ENCODE data around the gene MRPL32.
A peak's percentile ranks its signal among the peaks of the same experiment; 100 is the strongest.
"Not testable (repeated sequence)": the region's sequence is repeated elsewhere in the genome, so short reads cannot be mapped to it uniquely, and the experiment has no call there.

The MRPL32 gene

GRCh38 chr7:42931834-42932651 is at the start of gene MRPL32, which contains the start of gene PSMA2:
TSS of gene MRPL32 (plus strand) at chr7:42932376. CDS start at chr7:42932387, 11 bp downstream.
TSS of gene PSMA2 (minus strand) at chr7:42932174. CDS start at chr7:42932158, 16 bp downstream.
- DNase-seq = peak; percentile 98

GRCh38 chr7:42883950-42884349 is 48.2 kb upstream of the MRPL32 start:
- peak; percentile 60 for DNase-seq

GRCh38 chr7:42885183-42885582 is 47.0 kb upstream of the MRPL32 start:
- not testable (repeated sequence) for DNase-seq

DNA sequence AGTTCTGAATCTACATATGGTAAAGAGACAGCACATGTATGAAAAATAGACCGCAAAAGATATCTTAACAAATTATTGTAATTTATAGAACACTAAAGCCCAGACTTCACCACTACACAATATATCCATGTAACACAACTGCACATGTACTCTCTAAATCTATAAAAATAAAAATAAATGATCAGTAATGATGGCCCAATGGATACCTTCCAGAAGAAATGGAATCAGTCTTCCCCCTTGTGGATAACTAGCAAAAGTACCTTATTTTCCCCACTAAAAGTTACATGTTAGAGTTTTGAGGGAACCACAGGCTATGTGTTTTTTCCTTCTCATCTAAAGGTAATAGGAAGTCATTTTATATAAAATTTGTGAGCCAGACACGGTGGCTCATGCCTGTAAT is 46.0 kb upstream of the MRPL32 start:
- DNase-seq = no peak

DNA sequence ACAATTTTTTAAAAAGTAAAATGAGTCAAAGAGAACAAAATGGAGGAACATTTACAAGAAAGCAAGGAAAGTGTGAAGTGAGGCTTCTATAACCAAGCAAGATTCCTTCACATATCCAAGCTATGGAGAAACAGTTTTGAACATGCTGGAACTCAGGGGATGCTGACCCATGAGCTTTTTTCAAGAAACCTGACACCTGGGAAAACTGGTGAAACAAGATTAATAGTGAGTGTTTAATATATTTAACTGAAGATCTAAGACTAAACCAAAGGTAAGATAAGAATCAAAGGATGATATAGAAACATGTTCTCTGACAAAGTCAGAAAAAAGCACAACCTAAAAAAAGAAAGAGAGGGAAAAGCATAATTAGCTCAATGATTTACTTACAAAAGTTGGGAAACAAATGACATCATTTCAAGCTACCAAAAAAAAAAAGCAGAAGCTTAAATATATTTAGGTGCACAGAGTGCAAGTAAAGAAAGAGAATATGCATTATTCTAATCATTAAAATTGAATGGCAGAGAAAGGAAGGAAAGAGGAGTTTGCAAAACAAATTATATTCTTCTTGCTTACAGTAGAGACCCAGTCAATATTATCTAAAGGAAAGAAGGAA is 45.2 kb upstream of the MRPL32 start:
- no peak for DNase-seq

- DNase-seq = peak; percentile 35
Measured at GRCh38 chr7:42893346-42894240, 38.6 kb upstream of the MRPL32 start.

DNA sequence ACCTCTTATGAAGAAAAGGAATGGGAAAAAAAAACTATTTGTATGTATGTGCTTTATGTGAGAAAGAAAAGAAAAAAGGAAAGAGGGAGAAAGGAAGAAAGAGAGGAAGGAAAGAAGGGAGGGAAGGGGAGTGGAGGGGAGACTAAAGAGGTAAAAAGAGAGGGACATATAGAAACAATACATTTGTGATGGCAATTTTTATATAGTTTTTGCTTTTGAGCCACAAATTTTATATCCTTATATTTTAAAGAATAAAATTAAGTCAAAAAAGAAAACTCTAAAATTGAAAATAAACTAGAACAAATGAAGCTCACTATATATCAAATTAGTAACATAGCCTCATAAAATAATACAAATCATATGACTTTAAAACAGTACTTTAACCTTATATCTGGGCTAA is 31.3 kb upstream of the MRPL32 start:
- no peak for DNase-seq

DNA sequence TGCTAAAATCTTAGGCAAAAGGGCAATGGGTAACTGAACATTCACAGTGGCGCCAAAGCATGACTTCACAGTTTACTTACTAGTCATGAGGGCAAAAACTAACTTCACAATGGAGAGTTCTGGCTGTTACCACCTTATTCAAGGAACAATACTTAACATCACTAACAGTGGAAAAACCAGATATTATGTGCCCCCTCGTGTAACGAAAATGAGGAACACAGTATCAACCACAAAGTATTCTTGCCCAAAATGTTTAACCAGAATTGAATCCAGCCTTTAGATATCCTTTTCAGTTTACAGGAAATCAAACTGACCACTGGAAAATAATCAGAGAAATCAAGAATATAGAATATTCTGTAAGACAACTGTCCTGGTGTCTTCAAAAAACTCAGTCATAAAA is 29.8 kb upstream of the MRPL32 start:
- no peak for DNase-seq

DNA sequence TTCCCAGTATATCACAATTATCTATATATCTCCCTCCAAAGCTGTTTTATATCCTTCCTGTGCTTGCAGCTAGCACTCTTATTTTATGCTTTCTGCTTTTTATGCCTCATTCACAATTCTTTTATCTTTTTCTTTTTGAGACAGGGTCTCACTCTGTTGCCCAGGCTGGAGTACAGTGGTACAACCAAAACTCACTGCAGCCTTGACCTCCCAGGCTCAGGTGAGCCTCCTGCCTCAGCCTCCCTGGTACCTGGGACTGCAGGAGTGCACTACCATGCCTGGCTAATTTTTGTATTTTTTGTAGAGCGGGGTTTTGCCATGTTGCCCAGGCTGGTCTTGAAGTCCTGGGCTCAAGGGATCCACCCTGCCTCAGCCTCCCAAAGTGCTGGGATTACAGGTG is 26.0 kb upstream of the MRPL32 start:
- no peak for DNase-seq

DNA sequence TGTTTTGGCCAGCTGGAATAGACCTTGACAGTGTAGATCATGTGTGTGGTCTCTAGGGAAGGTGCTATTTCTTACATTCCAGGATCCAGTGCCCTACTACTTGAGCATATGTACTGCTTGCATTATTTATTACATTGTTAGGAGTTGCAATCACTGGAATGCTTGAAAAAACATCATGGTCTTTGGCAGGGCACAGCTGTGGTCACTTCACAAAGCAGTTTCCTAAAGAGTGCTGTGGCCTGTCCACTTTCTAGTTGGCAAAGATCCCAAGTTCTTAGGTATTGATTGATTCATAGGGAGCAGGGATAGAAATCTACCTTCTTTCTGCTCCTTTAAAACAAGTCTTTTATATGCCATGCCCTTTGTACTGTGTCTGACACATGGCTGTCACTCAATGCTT is 24.9 kb upstream of the MRPL32 start:
- DNase-seq = no peak

- DNase-seq = no peak
Measured at GRCh38 chr7:42910306-42910705, 21.9 kb upstream of the MRPL32 start.

DNA sequence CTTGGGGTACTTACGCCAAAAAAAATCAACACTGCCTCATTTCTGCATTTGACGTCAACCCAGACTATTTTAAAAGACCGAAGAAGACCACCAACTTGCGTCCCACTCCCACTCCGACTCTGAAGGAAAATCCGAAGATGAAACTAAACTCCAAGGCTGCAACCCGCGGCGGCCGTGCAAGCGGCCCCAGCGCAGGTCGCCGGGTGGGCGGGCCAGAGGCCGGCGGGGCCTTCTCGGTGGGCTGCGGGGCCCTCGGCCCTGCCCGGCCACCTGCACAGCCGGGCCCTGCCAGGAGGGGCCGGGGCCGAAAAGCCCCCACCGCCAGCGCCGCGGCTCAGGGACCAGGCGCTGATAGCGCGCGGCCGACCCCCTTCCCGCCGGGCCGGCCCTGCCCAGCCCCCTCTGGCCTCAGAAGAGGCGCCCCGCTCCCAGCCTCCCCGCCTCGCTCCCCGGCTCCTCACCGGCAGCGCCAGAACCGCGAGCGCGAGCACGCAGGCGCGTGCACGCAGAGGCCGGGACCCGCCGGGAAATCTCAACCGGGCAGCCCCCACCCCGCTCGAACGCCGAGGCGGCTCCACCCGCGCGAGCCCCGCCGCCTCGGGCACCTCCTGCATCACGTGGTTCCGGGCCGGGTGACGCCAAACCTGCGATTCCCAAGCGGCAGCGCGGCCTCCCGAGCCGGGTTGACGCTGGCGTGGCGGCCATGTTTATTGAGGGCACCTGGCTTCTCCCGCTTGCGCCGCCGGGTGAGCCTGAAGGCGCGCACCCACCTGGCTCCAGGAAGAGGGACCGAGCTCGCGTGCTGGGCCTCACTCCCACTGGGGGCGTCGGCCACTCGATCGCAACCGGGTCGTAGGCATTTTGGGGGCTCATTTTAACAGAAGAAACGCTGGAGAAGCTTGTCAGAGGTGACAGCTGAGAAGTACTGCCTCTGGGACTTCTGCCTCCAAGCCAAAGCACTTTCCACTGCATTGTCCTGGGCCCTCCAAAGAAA is 20.4 kb upstream of the MRPL32 start, which contains the start of gene C7orf25:
Gene C7orf25, minus strand, starts transcription at position 617 of the 994 bp plus-strand sequence. CDS start 1,170 bp downstream, outside the sequence.
- DNase-seq = peak; percentile 95

GRCh38 chr7:42913591-42913990 is 18.6 kb upstream of the MRPL32 start:
- DNase-seq = no peak

DNA sequence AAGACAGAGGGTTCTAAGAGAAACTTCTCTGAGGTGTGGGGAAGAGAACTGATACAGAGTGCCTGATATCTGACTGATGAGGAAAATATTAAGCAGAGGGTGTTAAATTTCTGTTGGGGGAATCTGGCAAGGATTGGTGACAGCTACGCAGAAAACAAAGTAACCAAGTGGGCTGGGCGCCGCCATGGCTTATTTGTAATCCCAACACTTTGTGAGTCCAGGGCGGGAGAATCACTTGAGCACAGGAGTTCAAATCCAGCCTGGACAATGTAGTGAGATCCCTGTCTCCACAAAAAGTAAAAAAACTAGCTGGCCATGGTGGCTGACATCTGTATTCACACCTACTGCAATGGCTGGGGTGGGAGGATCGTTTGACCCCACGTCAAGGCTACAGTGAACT is 18.2 kb upstream of the MRPL32 start:
- no peak for DNase-seq

GRCh38 chr7:42914421-42915045 is 17.6 kb upstream of the MRPL32 start:
- no peak for DNase-seq

DNA sequence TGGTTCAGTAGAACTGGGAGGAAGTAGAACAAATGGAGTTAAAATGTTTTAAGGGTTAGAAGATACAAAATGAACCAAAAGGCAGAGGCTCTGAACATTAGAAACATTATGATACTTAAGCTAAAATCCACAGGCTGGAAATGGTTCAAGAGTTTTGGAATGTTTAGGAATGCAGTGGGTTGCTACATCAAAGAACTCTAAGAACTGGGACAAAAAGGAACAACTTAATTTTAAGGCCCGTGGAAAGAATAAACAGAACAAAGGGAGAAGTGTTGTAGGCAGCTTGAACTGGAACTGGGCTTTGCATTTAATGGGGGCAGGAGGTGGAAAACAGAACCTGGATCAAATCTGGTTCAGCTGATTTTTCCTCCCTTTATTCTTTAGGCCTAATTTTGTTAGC is 16.8 kb upstream of the MRPL32 start:
- DNase-seq = no peak

DNA sequence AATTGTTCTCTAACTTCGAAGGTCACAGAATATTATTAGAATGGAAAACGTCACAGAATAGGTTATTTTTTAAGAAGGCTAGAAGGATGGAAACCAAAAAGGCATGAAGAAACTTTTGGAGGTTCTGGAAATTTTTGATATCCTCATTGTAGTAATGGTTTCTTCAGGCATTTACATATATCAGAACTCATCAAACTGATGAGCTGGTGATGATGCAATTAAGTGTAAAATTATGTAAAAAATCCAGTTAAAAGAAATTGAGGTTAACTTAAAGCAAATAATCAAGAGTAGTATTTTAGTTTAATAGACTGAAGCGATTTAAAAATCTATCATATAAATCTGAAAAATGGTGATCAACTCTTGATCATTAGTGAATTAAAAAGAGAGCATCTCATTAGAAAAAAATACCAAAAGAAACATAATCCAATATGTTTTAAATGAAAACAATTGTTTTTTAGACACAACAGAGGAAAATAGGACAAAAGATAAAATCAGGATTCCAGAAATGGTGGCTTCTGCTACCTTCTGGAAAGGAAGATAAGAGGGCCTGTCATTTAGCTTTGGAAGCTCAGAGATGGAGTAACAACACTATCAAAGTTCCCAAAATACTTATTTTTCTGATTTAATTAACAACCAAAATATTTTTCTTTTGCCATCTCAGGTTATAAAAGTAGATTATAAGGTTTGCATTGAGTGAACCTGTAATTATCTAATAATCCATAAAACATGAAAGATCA is 10.0 kb upstream of the MRPL32 start:
- no peak for DNase-seq

DNA sequence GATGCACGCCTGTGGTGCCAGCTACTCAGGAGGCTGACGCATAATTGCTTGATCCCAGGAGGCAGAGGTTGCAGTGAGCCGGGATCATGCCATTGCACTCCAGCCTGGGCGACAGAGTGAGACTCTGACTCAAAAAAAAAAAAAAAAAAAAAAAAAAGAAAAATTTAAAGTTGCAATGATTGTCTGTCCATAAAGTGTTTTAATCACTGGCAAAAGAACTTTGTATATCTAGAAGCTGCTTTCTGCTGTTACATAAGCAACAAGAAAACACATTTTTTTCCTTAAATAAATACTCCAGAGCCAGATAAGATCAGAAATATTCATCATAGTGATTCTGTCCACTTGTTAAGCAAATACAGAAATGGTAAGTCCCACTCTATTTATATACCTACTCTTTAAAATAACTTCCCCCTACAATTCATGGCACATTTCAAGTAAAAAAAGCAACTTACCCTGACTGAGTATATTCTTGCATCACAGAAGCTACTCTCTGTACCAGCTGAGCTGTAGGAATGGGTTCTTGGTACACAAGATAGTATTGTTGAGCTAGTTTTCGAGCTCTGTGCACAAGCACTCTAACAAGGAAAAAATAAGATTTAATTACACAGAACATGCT is 7.8 kb upstream of the MRPL32 start:
- no peak for DNase-seq

GRCh38 chr7:42925630-42926029 is 6.5 kb upstream of the MRPL32 start:
- no peak for DNase-seq

DNA sequence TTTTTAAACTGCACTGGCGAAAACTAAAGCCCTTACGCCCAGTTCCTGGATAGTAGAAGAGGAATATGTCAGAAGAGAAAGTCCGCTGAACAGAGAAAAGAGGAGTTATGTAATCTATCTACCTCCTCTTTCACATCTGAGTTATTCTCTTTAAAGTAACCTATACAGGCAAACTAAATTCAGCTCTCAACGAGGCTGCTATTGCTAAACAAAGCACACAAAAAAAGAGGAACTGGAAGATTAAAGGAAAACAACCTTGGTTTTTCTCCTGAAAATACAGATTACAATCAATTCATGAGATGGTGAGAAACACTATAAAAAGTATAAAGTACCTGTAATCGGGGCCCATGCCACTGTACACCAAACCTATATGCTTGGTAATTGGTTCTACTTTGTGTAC is 6.0 kb upstream of the MRPL32 start:
- DNase-seq = no peak
